A673 (cell line): ENCODE measurements around the gene ARL10. TPM values are rescaled to one million over a fixed set of nuclear protein-coding genes. Genes with fewer than 3 reads are reported as not detected.

Experiments used
- BruUV-seq: library from RNA; stranded (reverse); fragments of 400-500 nt; replicated peaks from 2 replicates; lab custom pipeline; 2021; lab: Mats Ljungman, UMichigan
- CTCF ChIA-PET: fragments of 300-600 bp; sonication (Branson Sonifier 250); formaldehyde crosslinking; loops from one replicate; lab custom pipeline; 2022; ENCODE audit warnings: antibody characterized with exemption; lab: Charles Lee
- POLR2A ChIA-PET: fragments of 300-600 bp; sonication (Branson Sonifier 250); formaldehyde crosslinking; loops from one replicate; lab custom pipeline; 2022; ENCODE audit warnings: antibody characterized with exemption; ENCODE audit not compliant: low non-redundant PET; lab: Charles Lee
- DNase-seq: peaks from one replicate; pipeline ENCODE4 v3.0.0-alpha.2; 2015; ENCODE audit warnings: low spot score
- H3K27ac ChIP-seq: fragments of 200-600 bp; sonication (generic); 2 replicates; pipeline ENCODE4 v1.5.1; 2016; ENCODE audit warnings: mixed run types, low read depth, mild to moderate bottlenecking, mixed read lengths, antibody characterized with exemption, low read length; ENCODE audit not compliant: poor library complexity, severe bottlenecking
- H3K27me3 ChIP-seq: fragments of 200-600 bp; sonication (generic); replicated peaks from 2 replicates; pipeline ENCODE4 v1.6.1; 2017; ENCODE audit warnings: mixed run types, low read depth, mild to moderate bottlenecking, mixed read lengths, antibody characterized with exemption, low read length; ENCODE audit not compliant: insufficient read depth, poor library complexity
- H3K36me3 ChIP-seq: fragments of 200-600 bp; sonication (generic); 2 replicates; pipeline ENCODE4 v1.6.1; 2016; ENCODE audit warnings: mixed run types, mild to moderate bottlenecking, mixed read lengths, antibody characterized with exemption, low read length; ENCODE audit not compliant: insufficient read depth, poor library complexity, severe bottlenecking
- H3K4me1 ChIP-seq: fragments of 200-600 bp; sonication (generic); 2 replicates; pipeline ENCODE4 v1.6.1; 2017; ENCODE audit warnings: mixed run types, mild to moderate bottlenecking, mixed read lengths, antibody characterized with exemption, low read length; ENCODE audit not compliant: insufficient read depth, poor library complexity, severe bottlenecking
- H3K4me3 ChIP-seq: fragments of 200-600 bp; sonication (generic); 2 replicates; pipeline ENCODE4 v1.5.1; 2016; ENCODE audit warnings: low read depth, mixed run types, mild to moderate bottlenecking, mixed read lengths, low read length; ENCODE audit not compliant: poor library complexity, severe bottlenecking
- H3K9me3 ChIP-seq: fragments of 200-600 bp; sonication (generic); 2 replicates; pipeline ENCODE4 v1.6.1; 2016; ENCODE audit warnings: mixed run types, low read depth, mild to moderate bottlenecking, mixed read lengths, antibody characterized with exemption, low read length; ENCODE audit not compliant: poor library complexity, severe bottlenecking
- CTCF ChIP-seq: fragments of 300-800, 200-600 bp; sonication (generic); conservative IDR thresholded peaks from 2 replicates; pipeline ENCODE4 v1.5.1; 2017; ENCODE audit warnings: low read depth, mild to moderate bottlenecking, antibody characterized with exemption, low read length, moderate library complexity, mixed read lengths
- EZH2 ChIP-seq: fragments of 200-600 bp; sonication (generic); IDR thresholded peaks from 2 replicates; pipeline ENCODE4 v1.6.1; 2017; ENCODE audit warnings: borderline replicate concordance, low read depth, mild to moderate bottlenecking, mixed read lengths, antibody characterized with exemption, low read length; ENCODE audit not compliant: poor library complexity, severe bottlenecking
- intact Hi-C: fragments of 100-400 bp; cut with micrococcal nuclease; formaldehyde crosslinking; loops from one replicate; pipeline ENCODE4 v1.10.0; 2022; ENCODE audit not compliant: unreplicated experiment
- total RNA-seq: library from RNA; stranded (reverse); gene quantifications from 2 replicates; pipeline ENCODE4 v1.2.3, GENCODE V29; 2021

ARL10 gene
- total RNA-seq, 1 experiment from 2014 or later = 13.6 TPM

GRCh38 chr5:176337913-176338312, 27.4 kb upstream of the ARL10 start:
- ChIA-PET CTCF (no interaction called here), POLR2A (no interaction called here)
- no peak for TF ChIP-seq CTCF
- no peak for TF ChIP-seq EZH2
- intact Hi-C loops = no loop called here
- BruUV-seq = no TSS peak
- Histone ChIP-seq H3K9me3 (peaks cover 3% of the 10 kb centered on the region), H3K4me3 (no peak overlapping the region), H3K4me1 (no peaks in the 10 kb centered on the region), H3K27ac (no peak overlapping the region), H3K27me3 (no peaks in the 10 kb centered on the region), H3K36me3 (peaks cover 12% of the 10 kb centered on the region)
- no peak for DNase-seq

- CTCF ChIA-PET = no interaction called here
- POLR2A ChIA-PET = no interaction called here
- Histone ChIP-seq H3K4me1 (no peaks in the 10 kb centered on the region), H3K4me3 (no peak overlapping the region), H3K27me3 (no peaks in the 10 kb centered on the region), H3K9me3 (no peaks in the 10 kb centered on the region), H3K27ac (no peak overlapping the region), H3K36me3 (peaks cover 12% of the 10 kb centered on the region)
- TF ChIP-seq EZH2 (no peak), CTCF (no peak)
- DNase-seq = no peak
- no TSS peak for BruUV-seq
- intact Hi-C loops = no loop called here
Observed at GRCh38 chr5:176339304-176339703, 26.0 kb upstream of the ARL10 start.

DNA sequence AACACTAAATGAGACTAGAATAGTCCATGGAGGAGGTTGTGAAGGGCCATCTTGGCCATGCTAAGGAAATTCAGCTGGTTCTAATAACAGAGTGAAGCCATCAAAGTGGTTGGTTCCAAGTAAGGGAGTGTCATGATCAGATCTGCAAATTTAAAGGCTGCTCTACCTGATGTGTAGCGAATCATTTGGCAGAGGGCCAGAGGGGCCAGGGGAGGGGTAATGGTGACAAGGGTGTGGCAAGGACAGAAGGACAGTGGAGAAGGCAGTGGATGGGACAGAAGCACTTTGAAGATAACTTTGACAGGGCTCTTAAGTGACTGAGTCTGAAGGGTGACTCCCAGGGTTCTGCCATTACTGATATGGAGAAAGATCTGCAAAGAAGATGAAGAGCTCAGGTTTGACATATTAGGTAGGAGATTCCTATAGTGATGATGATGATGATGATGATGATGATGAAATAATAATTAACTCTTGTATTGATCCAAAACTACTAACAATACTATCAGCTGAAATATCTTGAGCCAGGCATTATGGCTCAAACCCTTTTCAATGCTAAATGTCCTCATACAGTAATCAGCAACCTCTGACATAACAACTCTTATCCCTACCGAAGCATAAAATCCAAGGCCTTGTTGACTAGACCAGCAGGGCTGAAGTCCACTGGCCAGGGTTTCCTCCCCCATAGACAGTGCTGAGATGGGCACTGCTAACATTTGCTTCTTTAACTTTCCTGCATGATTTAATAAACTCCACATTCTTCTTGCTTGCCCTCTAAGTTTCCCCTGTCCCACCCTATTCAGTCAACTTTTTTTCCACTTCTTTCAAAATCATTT, 23.7 kb upstream of the ARL10 start:
- H3K4me3 ChIP-seq = no peak overlapping the region
- no peaks in the 10 kb centered on the region for H3K4me1 ChIP-seq
- no peak overlapping the region for H3K27ac ChIP-seq
- DNase-seq = no peak
- BruUV-seq = no TSS peak
- H3K9me3 ChIP-seq = no peaks in the 10 kb centered on the region
- peaks cover 28% of the 10 kb centered on the region for H3K36me3 ChIP-seq
- ChIA-PET POLR2A (no interaction called here), CTCF (no interaction called here)
- no peaks in the 10 kb centered on the region for H3K27me3 ChIP-seq
- intact Hi-C loops = no loop called here
- no peak for TF ChIP-seq EZH2
- no peak for TF ChIP-seq CTCF
